ENCODE data around the gene KLK10.

Gene KLK10

GRCh38 chr19:50968716-50969412 is 50.6 kb downstream of the KLK10 start:
- DNase-seq (ENCODE audit: low read depth in 2 of 2): no peak

GRCh38 chr19:50967929-50968715 is 51.4 kb downstream of the KLK10 start:
- no peak for DNase-seq (ENCODE audit: low read depth in 2 of 2)

DNA sequence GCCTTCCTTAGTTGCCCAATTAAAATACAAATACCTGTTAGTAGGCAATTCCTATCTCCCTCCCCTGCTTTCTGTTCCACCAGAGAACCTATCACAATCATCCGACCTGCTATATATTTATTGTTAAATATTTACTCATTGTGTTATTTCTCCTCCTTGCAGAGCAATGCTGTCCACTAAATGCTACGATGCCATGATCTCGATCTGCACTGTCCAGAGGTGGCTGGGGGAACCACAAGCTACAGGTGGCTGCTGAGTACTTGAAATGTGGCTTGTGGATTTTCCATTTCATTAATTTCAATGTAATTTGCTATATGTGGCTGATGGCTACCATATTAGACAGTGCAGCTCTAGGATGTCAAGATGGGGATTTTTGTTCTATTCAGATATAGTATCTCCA is 55.2 kb downstream of the KLK10 start:
- DNase-seq (ENCODE audit: low read depth in 2 of 2): no peak

- DNase-seq (ENCODE audit: low read depth in 2 of 2): no peak
These were observed 56.1 kb downstream of the KLK10 start for GRCh38 chr19:50963381-50963780.

Measured in stimulated activated CD8-positive, alpha-beta memory T cell treated with anti-CD3 and anti-CD28 coated beads, Interleukin-2, amount 100 ng/mL, for 1 hour (primary cell).